Measurements from ENCODE around the gene CCDC57.
"Not testable (repeated sequence)": the region's sequence is repeated elsewhere in the genome, so short reads cannot be mapped to it uniquely, and the experiment has no call there.

CCDC57 gene

GRCh38 chr17:82134101-82134500 is 78.5 kb downstream of the CCDC57 start:
- Mint-ChIP-seq H3K27me3 (no peaks in the 10 kb centered on the region), H3K36me3 (ENCODE audit: low read depth) (no peaks in the 10 kb centered on the region), H3K9me3 (no peaks in the 10 kb centered on the region), H3K4me1 (ENCODE audit: low read depth) (no peaks in the 10 kb centered on the region), H3K27ac (no peak overlapping the region), H3K4me3 (no peak overlapping the region)
- intact Hi-C loops (cut with micrococcal nuclease), result no loop called here

GRCh38 chr17:82133166-82133953 is 79.3 kb downstream of the CCDC57 start:
- H3K9me3 Mint-ChIP-seq; H3K4me1 Mint-ChIP-seq (ENCODE audit: low read depth); H3K27me3 Mint-ChIP-seq; intact Hi-C loops (cut with micrococcal nuclease); H3K36me3 Mint-ChIP-seq (ENCODE audit: low read depth); H3K27ac Mint-ChIP-seq; H3K4me3 Mint-ChIP-seq: not testable (repeated sequence)

- peaks cover 27% of the 10 kb centered on the region for H3K36me3 Mint-ChIP-seq (ENCODE audit: low read depth)
- H3K9me3 Mint-ChIP-seq, result no peaks in the 10 kb centered on the region
- no peaks in the 10 kb centered on the region for H3K4me1 Mint-ChIP-seq (ENCODE audit: low read depth)
- no peak overlapping the region for H3K27ac Mint-ChIP-seq
- H3K27me3 Mint-ChIP-seq, result no peaks in the 10 kb centered on the region
- intact Hi-C loops (cut with micrococcal nuclease), result no loop called here
- H3K4me3 Mint-ChIP-seq, result no peak overlapping the region
Observed at GRCh38 chr17:82129095-82129494, 83.5 kb downstream of the CCDC57 start.

DNA sequence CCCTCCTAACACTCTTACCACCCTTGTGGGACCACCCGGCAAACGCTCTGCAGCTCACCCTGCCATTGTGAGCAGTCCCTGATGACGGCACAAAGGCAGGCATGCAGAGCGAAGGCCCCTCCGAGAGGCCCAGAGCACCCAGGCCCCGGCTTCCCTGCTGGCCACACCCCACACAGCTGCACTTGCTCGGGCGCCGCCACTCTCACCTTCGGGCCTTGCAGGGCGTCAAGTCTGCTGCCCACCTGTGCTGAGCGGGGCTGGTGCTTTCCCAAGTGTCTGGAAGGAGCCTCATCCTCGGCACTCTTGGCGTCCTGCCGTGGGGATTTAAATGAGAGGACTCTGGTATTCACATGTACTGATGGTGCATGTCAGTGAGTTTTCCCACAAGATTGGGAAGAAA is 84.4 kb downstream of the CCDC57 start:
- no peak overlapping the region for H3K4me3 Mint-ChIP-seq
- no peaks in the 10 kb centered on the region for H3K9me3 Mint-ChIP-seq
- H3K27me3 Mint-ChIP-seq, result no peaks in the 10 kb centered on the region
- intact Hi-C loops (cut with micrococcal nuclease), result no loop called here
- peaks cover 31% of the 10 kb centered on the region for H3K36me3 Mint-ChIP-seq (ENCODE audit: low read depth)
- no peaks in the 10 kb centered on the region for H3K4me1 Mint-ChIP-seq (ENCODE audit: low read depth)
- H3K27ac Mint-ChIP-seq, result no peak overlapping the region

DNA sequence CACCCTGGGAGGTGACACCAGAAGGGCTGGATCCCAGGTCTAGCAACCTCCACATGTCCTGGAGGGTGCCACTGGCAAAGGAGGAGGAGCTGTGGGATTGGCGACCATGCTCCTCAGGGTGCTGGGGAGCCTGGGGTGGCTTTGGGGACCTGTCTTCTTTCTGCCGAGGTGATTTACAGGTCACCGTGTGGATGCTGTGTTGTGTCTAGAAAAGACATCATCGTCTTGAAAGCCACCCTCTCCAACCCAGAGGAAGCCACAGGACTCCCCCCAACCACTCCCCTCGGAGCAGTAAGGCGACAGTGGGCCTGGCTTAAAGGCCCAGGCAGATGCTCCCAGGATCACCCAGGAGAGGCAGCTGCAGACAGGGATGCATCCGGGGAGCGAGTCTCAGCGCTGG is 84.9 kb downstream of the CCDC57 start:
- intact Hi-C loops (cut with micrococcal nuclease), result no loop called here
- Mint-ChIP-seq H3K4me1 (ENCODE audit: low read depth) (peaks cover 2% of the 10 kb centered on the region), H3K36me3 (ENCODE audit: low read depth) (peaks cover 33% of the 10 kb centered on the region), H3K27ac (no peak overlapping the region), H3K4me3 (no peak overlapping the region), H3K27me3 (no peaks in the 10 kb centered on the region), H3K9me3 (no peaks in the 10 kb centered on the region)

- H3K27ac Mint-ChIP-seq, result no peak overlapping the region
- intact Hi-C loops (cut with micrococcal nuclease), result no loop called here
- H3K4me3 Mint-ChIP-seq, result no peak overlapping the region
- H3K27me3 Mint-ChIP-seq, result no peaks in the 10 kb centered on the region
- H3K9me3 Mint-ChIP-seq, result no peaks in the 10 kb centered on the region
- H3K36me3 Mint-ChIP-seq (ENCODE audit: low read depth), result peaks cover 37% of the 10 kb centered on the region
- peaks cover 6% of the 10 kb centered on the region for H3K4me1 Mint-ChIP-seq (ENCODE audit: low read depth)
Observed at GRCh38 chr17:82127315-82127595, 85.4 kb downstream of the CCDC57 start.

GRCh38 chr17:82126556-82127314 is 85.9 kb downstream of the CCDC57 start:
- no peak overlapping the region for H3K4me3 Mint-ChIP-seq
- H3K36me3 Mint-ChIP-seq (ENCODE audit: low read depth), result peaks cover 42% of the 10 kb centered on the region
- intact Hi-C loops (cut with micrococcal nuclease), result no loop called here
- peaks cover 11% of the 10 kb centered on the region for H3K4me1 Mint-ChIP-seq (ENCODE audit: low read depth)
- no peaks in the 10 kb centered on the region for H3K27me3 Mint-ChIP-seq
- H3K9me3 Mint-ChIP-seq, result no peaks in the 10 kb centered on the region
- no peak overlapping the region for H3K27ac Mint-ChIP-seq

GRCh38 chr17:82124101-82124500 is 88.5 kb downstream of the CCDC57 start:
- peaks cover 43% of the 10 kb centered on the region for H3K36me3 Mint-ChIP-seq (ENCODE audit: low read depth)
- no peak overlapping the region for H3K4me3 Mint-ChIP-seq
- H3K4me1 Mint-ChIP-seq (ENCODE audit: low read depth), result peaks cover 26% of the 10 kb centered on the region
- intact Hi-C loops (cut with micrococcal nuclease), result no loop called here
- no peaks in the 10 kb centered on the region for H3K27me3 Mint-ChIP-seq
- H3K27ac Mint-ChIP-seq, result no peak overlapping the region
- H3K9me3 Mint-ChIP-seq, result no peaks in the 10 kb centered on the region

GRCh38 chr17:82121660-82122629 is 90.7 kb downstream of the CCDC57 start:
- Mint-ChIP-seq H3K27ac (peak overlapping the region; percentile 84), H3K4me1 (ENCODE audit: low read depth) (peaks cover 26% of the 10 kb centered on the region), H3K9me3 (no peaks in the 10 kb centered on the region), H3K27me3 (no peaks in the 10 kb centered on the region), H3K4me3 (no peak overlapping the region), H3K36me3 (ENCODE audit: low read depth) (peaks cover 32% of the 10 kb centered on the region)
- intact Hi-C loops (cut with micrococcal nuclease), result no loop called here

- peaks cover 26% of the 10 kb centered on the region for H3K36me3 Mint-ChIP-seq (ENCODE audit: low read depth)
- no peaks in the 10 kb centered on the region for H3K27me3 Mint-ChIP-seq
- no peak overlapping the region for H3K4me3 Mint-ChIP-seq
- H3K4me1 Mint-ChIP-seq (ENCODE audit: low read depth), result peaks cover 26% of the 10 kb centered on the region
- H3K9me3 Mint-ChIP-seq, result no peaks in the 10 kb centered on the region
- H3K27ac Mint-ChIP-seq, result no peak overlapping the region
- intact Hi-C loops (cut with micrococcal nuclease), result no loop called here
Observed at GRCh38 chr17:82121246-82121645, 91.4 kb downstream of the CCDC57 start.

DNA sequence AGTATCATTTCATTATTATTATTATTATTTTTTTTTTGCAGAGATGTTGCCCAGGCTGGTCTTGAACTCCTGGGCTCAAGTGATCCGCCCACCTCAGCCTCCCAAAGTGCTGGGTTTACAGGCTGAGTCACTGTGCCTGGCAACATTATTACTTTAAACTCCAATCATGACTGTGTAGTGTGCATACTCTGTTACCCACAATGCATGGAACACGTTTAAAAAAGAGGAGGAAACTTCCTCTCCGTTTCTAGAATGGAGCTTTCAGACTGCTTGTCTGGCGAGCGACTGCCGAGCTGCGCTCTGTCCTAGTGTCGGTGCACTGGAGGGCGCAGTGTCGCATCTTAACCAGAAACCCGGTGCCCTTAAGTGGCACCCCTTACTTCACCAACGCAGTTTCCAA is 92.5 kb downstream of the CCDC57 start:
- no peaks in the 10 kb centered on the region for H3K27me3 Mint-ChIP-seq
- no peak overlapping the region for H3K4me3 Mint-ChIP-seq
- intact Hi-C loops (cut with micrococcal nuclease), result no loop called here
- peaks cover 26% of the 10 kb centered on the region for H3K36me3 Mint-ChIP-seq (ENCODE audit: low read depth)
- no peaks in the 10 kb centered on the region for H3K9me3 Mint-ChIP-seq
- H3K27ac Mint-ChIP-seq, result no peak overlapping the region
- peaks cover 26% of the 10 kb centered on the region for H3K4me1 Mint-ChIP-seq (ENCODE audit: low read depth)

- peaks cover 14% of the 10 kb centered on the region for H3K36me3 Mint-ChIP-seq (ENCODE audit: low read depth)
- intact Hi-C loops (cut with micrococcal nuclease), result no loop called here
- no peaks in the 10 kb centered on the region for H3K27me3 Mint-ChIP-seq
- H3K9me3 Mint-ChIP-seq, result no peaks in the 10 kb centered on the region
- no peak overlapping the region for H3K4me3 Mint-ChIP-seq
- no peak overlapping the region for H3K27ac Mint-ChIP-seq
- H3K4me1 Mint-ChIP-seq (ENCODE audit: low read depth), result peaks cover 26% of the 10 kb centered on the region
Observed at GRCh38 chr17:82118815-82119380, 93.7 kb downstream of the CCDC57 start.

- no peaks in the 10 kb centered on the region for H3K9me3 Mint-ChIP-seq
- intact Hi-C loops (cut with micrococcal nuclease), result no loop called here
- peaks cover 17% of the 10 kb centered on the region for H3K36me3 Mint-ChIP-seq (ENCODE audit: low read depth)
- H3K27me3 Mint-ChIP-seq, result no peaks in the 10 kb centered on the region
- no peak overlapping the region for H3K4me3 Mint-ChIP-seq
- peaks cover 26% of the 10 kb centered on the region for H3K4me1 Mint-ChIP-seq (ENCODE audit: low read depth)
- no peak overlapping the region for H3K27ac Mint-ChIP-seq
Observed at GRCh38 chr17:82118168-82118814, 94.4 kb downstream of the CCDC57 start.
